Caco-2 (cell line): ENCODE data around the gene RCSD1. TPM values are rescaled to one million over a fixed set of nuclear protein-coding genes. Genes with fewer than 3 reads are reported as not detected.

ENCODE experiments used
- BruUV-seq: library from RNA; stranded (reverse); fragments of 400-500 nt; replicated peaks from 2 replicates; lab custom pipeline; 2021; lab: Mats Ljungman, UMichigan
- CTCF ChIA-PET: fragments of 300-600 bp; sonication (Branson Sonifier 250); formaldehyde crosslinking; loops from one replicate; lab custom pipeline; 2022; ENCODE audit warnings: antibody characterized with exemption; lab: Charles Lee
- POLR2A ChIA-PET: fragments of 300-600 bp; sonication (Branson Sonifier 250); formaldehyde crosslinking; loops from one replicate; lab custom pipeline; 2022; ENCODE audit warnings: antibody characterized with exemption; lab: Charles Lee
- DNase-seq, 2 experiments: peaks; one replicate each; pipeline versions ENCODE4 v3.0.0 to v3.0.0-alpha.2; 2020 to 2022
- H3K27me3 ChIP-seq: replicated peaks from 2 replicates; pipeline ENCODE4 v1.6.0; 2011; ENCODE audit warnings: low read length; ENCODE audit not compliant: control insufficient read depth, insufficient read depth
- H3K36me3 ChIP-seq: 2 replicates; pipeline ENCODE4 v1.5.1; 2011; ENCODE audit warnings: low read length; ENCODE audit not compliant: control insufficient read depth, insufficient read depth
- H3K4me1 ChIP-seq: fragments of 250-450 bp; sonication (Bioruptor Pico); 2 replicates; pipeline ENCODE4 v1.5.1; 2020; ENCODE audit warnings: mild to moderate bottlenecking
- H3K4me3 ChIP-seq: 2 replicates; pipeline ENCODE4 v1.5.1; 2011; ENCODE audit warnings: low read depth, mild to moderate bottlenecking, control low read depth, low read length
- H3K9me3 ChIP-seq: fragments of 250-450 bp; sonication (Bioruptor Pico); 2 replicates; pipeline ENCODE4 v1.5.1; 2020; ENCODE audit warnings: mild to moderate bottlenecking, moderate library complexity
- H3K27ac Mint-ChIP-seq: one replicate; pipeline ENCODE4 v1.8.0; 2022; ENCODE audit warnings: mixed read lengths; ENCODE audit not compliant: unreplicated experiment
- H3K27me3 Mint-ChIP-seq: one replicate; pipeline ENCODE4 v1.8.0; 2022; ENCODE audit warnings: mixed read lengths; ENCODE audit not compliant: insufficient read depth, unreplicated experiment
- H3K36me3 Mint-ChIP-seq: one replicate; pipeline ENCODE4 v1.8.0; 2022; ENCODE audit warnings: mild to moderate bottlenecking, mixed read lengths; ENCODE audit not compliant: insufficient read depth, unreplicated experiment
- H3K4me1 Mint-ChIP-seq: one replicate; pipeline ENCODE4 v1.8.0; 2022; ENCODE audit warnings: low read depth, mixed read lengths; ENCODE audit not compliant: unreplicated experiment
- H3K4me3 Mint-ChIP-seq: one replicate; pipeline ENCODE4 v1.8.0; 2022; ENCODE audit warnings: mild to moderate bottlenecking, moderate library complexity, mixed read lengths; ENCODE audit not compliant: unreplicated experiment
- H3K9me3 Mint-ChIP-seq: one replicate; pipeline ENCODE4 v1.8.0; 2022; ENCODE audit warnings: mixed read lengths; ENCODE audit not compliant: unreplicated experiment
- intact Hi-C: fragments of 100-400 bp; cut with micrococcal nuclease; formaldehyde crosslinking; loops from one replicate; pipeline ENCODE4 v1.10.0; 2022; ENCODE audit not compliant: unreplicated experiment
- total RNA-seq: library from RNA; stranded (reverse); gene quantifications from 2 replicates; pipeline ENCODE4 v1.2.3, GENCODE V29; 2022
- TF ChIP-seq, protein P1 (sequence below), 2 experiments: fragments of 200-600 bp in 1 of 2; IDR thresholded peaks; 1 replicate in 1 of 2; 2 replicates in 1 of 2; pipeline versions ENCODE4 v1.5.1 to v1.8.0; 2011 to 2022; ENCODE audit warnings: antibody characterized with exemption in 1 of 2, control low read depth in 1 of 2, inconsistent platforms in 1 of 2, low read depth in 1 of 2, low read length in 1 of 2, mild to moderate bottlenecking in 1 of 2, moderate library complexity in 1 of 2; ENCODE audit not compliant: insufficient read depth in 1 of 2, severe bottlenecking in 1 of 2, unreplicated experiment in 1 of 2

Gene RCSD1
- total RNA-seq, 1 experiment from 2014 or later: not detected

DNA sequence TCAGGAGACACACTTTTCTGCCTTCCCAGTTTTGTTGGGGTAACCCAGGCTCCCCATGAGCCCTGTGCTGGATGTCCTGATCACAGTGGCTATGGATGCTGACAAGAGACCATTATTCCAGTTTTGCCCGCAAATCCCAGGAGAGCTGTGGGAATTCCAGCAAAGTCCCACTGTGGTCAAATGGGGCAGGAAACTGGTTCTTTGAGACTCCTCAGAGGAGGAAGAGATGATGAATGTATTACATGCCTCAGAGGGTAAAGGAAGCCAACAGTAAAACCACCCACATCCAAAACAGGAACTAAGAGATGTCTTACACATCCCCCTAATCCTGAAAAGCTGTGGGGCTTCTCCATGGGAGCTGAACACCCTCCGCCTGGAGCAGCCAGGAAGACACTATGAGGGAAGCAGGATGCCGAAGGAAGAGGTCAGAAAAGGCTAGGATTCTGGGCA, 78.9 kb downstream of the RCSD1 start:
- Histone ChIP-seq H3K36me3 (no peaks in the 10 kb centered on the region), H3K4me1 (no peaks in the 10 kb centered on the region), H3K4me3 (no peak overlapping the region), H3K27me3 (no peaks in the 10 kb centered on the region), H3K9me3 (no peaks in the 10 kb centered on the region)
- ChIA-PET POLR2A (no interaction called here), CTCF (no interaction called here)
- Mint-ChIP-seq H3K9me3 (no peaks in the 10 kb centered on the region), H3K4me1 (no peaks in the 10 kb centered on the region), H3K27ac (no peak overlapping the region), H3K4me3 (no peak overlapping the region), H3K36me3 (peaks cover 8% of the 10 kb centered on the region), H3K27me3 (peaks cover 2% of the 10 kb centered on the region)
- DNase-seq: no peak
- TF ChIP-seq, protein P1, sequence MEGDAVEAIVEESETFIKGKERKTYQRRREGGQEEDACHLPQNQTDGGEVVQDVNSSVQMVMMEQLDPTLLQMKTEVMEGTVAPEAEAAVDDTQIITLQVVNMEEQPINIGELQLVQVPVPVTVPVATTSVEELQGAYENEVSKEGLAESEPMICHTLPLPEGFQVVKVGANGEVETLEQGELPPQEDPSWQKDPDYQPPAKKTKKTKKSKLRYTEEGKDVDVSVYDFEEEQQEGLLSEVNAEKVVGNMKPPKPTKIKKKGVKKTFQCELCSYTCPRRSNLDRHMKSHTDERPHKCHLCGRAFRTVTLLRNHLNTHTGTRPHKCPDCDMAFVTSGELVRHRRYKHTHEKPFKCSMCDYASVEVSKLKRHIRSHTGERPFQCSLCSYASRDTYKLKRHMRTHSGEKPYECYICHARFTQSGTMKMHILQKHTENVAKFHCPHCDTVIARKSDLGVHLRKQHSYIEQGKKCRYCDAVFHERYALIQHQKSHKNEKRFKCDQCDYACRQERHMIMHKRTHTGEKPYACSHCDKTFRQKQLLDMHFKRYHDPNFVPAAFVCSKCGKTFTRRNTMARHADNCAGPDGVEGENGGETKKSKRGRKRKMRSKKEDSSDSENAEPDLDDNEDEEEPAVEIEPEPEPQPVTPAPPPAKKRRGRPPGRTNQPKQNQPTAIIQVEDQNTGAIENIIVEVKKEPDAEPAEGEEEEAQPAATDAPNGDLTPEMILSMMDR (IDR thresholded peaks at IDR 0.05; ENCODE audit: insufficient read depth in 1 of 2, low read depth in 1 of 2, low read length in 1 of 2, severe bottlenecking in 1 of 2, unreplicated experiment in 1 of 2): no peak
- BruUV-seq: no TSS peak
- intact Hi-C loops: no loop called here

DNA sequence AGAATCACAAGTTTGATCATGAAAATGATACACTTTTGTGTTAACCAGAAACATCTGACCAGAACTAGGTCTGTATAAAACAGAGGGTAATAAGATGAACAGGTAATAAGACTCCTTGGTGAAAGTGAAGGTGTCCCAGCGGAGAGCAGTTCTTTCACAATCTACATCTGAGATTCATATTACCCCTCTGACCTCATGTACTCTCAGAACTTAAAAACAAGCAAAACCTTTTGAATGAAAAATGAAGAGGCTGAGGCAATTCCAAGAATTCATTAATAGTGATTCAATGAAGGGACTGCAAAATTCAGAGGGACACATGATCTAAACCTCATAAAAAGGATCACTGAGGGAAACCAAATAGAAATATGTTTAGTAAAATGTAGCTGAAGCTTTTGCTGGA, 80.8 kb downstream of the RCSD1 start:
- ChIA-PET CTCF (no interaction called here), POLR2A (no interaction called here)
- Mint-ChIP-seq H3K4me3 (no peak overlapping the region), H3K36me3 (peaks cover 27% of the 10 kb centered on the region), H3K9me3 (no peaks in the 10 kb centered on the region), H3K27me3 (peaks cover 8% of the 10 kb centered on the region), H3K4me1 (peaks cover 16% of the 10 kb centered on the region), H3K27ac (no peak overlapping the region)
- Histone ChIP-seq H3K27me3 (no peaks in the 10 kb centered on the region), H3K4me1 (no peaks in the 10 kb centered on the region), H3K36me3 (no peaks in the 10 kb centered on the region), H3K9me3 (no peaks in the 10 kb centered on the region), H3K4me3 (no peak overlapping the region)
- no peak for DNase-seq
- intact Hi-C loops: no loop called here
- no TSS peak for BruUV-seq
- TF ChIP-seq, protein P1 (IDR thresholded peaks at IDR 0.05; ENCODE audit: insufficient read depth in 1 of 2, low read depth in 1 of 2, low read length in 1 of 2, severe bottlenecking in 1 of 2, unreplicated experiment in 1 of 2): no peak

DNA sequence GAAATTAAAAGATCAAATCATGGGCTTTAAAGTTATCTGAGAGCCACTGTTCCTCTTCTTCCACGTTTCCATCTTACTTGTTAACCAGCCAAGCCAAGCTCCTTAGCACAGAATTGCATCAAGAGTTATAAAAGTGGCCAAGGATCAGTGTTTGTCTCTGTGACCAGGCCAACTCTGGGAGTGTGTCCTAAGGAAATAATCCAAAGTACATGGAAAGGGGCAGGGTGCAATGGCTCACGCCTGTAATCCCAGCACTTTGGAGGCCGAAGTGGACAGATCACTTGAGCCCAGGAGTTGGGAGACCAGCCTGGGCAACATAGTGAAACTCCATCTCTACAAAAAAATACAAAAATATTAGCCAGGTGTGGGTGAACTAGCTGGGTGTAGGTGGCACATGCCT, 81.8 kb downstream of the RCSD1 start:
- no peak overlapping the region for H3K4me3 Mint-ChIP-seq
- no peak for DNase-seq
- TF ChIP-seq, protein P1 (IDR thresholded peaks at IDR 0.05; ENCODE audit: insufficient read depth in 1 of 2, low read depth in 1 of 2, low read length in 1 of 2, severe bottlenecking in 1 of 2, unreplicated experiment in 1 of 2): no peak
- H3K9me3 ChIP-seq: no peaks in the 10 kb centered on the region
- CTCF ChIA-PET: no interaction called here
- intact Hi-C loops: no loop called here
- H3K4me1 ChIP-seq: peaks cover 2% of the 10 kb centered on the region
- POLR2A ChIA-PET: no interaction called here
- no peaks in the 10 kb centered on the region for H3K36me3 ChIP-seq
- no peak overlapping the region for H3K27ac Mint-ChIP-seq
- no peaks in the 10 kb centered on the region for H3K27me3 ChIP-seq
- H3K4me1 Mint-ChIP-seq: peaks cover 16% of the 10 kb centered on the region
- H3K27me3 Mint-ChIP-seq: peaks cover 8% of the 10 kb centered on the region
- H3K4me3 ChIP-seq: no peak overlapping the region
- H3K9me3 Mint-ChIP-seq: no peaks in the 10 kb centered on the region
- no TSS peak for BruUV-seq
- peaks cover 33% of the 10 kb centered on the region for H3K36me3 Mint-ChIP-seq
